ENCODE measurements around the gene FBXL7. TPM values are rescaled to one million over a fixed set of nuclear protein-coding genes. Genes with fewer than 3 reads are reported as not detected.

FBXL7 gene
- polyA plus RNA-seq, 1 donor (not counting 4 experiments of a cell fraction or from before 2014, with no cell fraction given) = 0.22 TPM

DNA sequence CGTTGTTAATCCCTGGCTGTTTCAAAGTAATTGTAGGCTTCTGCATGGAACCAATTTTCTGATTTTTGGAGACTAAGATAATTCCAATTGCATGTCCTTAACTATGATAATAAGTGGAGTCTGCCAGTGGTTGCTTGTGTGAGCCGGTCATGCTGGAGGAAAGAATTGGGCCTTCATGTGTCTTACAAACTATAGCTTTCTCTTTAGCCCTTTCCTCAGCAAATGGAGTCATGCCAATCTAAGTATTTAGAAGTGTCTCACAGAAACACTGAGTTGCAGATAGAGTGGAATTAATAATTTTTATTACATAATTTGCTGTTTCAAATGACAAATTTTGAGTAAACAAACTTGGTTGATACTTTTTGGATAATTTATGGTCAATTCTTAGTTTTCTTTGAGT lies 200.4 kb downstream of the FBXL7 start:
- Histone ChIP-seq H3K27ac (ENCODE audit: control insufficient read depth, insufficient read depth, low read length) (no peak overlapping the region), H4K20me1 (ENCODE audit: control insufficient read depth, extremely low read depth, insufficient read depth, low read length) (no peaks in the 10 kb centered on the region), H2AFZ (ENCODE audit: control insufficient read depth, low read length) (no peak overlapping the region), H3K36me3 (ENCODE audit: control insufficient read depth in 2 of 2, extremely low read depth in 1 of 2, insufficient read depth in 2 of 2, low read length in 2 of 2) (no peaks in the 10 kb centered on the region), H3K4me1 (ENCODE audit: control insufficient read depth, extremely low read depth, insufficient read depth, low read length) (no peaks in the 10 kb centered on the region), H3K9ac (ENCODE audit: control insufficient read depth, extremely low read depth, insufficient read depth, low read length) (no peak overlapping the region), H3K4me3 (ENCODE audit: control insufficient read depth in 2 of 3, extremely low read depth in 1 of 3, insufficient read depth in 2 of 3, low read depth in 1 of 3, low read length in 3 of 3) (no peak overlapping the region), H3K9me3 (ENCODE audit: control insufficient read depth, low read depth, low read length) (no peaks in the 10 kb centered on the region), H3K79me2 (ENCODE audit: control insufficient read depth, insufficient read depth, low read length) (no peaks in the 10 kb centered on the region), H3K27me3 (ENCODE audit: control insufficient read depth, extremely low read depth, insufficient read depth, low read length) (no peaks in the 10 kb centered on the region), H3K9me1 (ENCODE audit: control insufficient read depth, extremely low read depth, insufficient read depth, low read length) (no peaks in the 10 kb centered on the region), H3K4me2 (ENCODE audit: control insufficient read depth, extremely low read depth, insufficient read depth, low read depth, low read length) (no peak overlapping the region)
- dilution Hi-C loops (cut with MboI; ENCODE audit: extremely low pct_ligation_motif_present, low sequenced_read_pairs) = no loop called here
- no peak for DNase-seq (ENCODE audit: low read depth, low spot score)
- no peak for TF ChIP-seq EZH2 (IDR thresholded peaks at IDR 0.05; ENCODE audit: low read length)
- TF ChIP-seq, protein P1, sequence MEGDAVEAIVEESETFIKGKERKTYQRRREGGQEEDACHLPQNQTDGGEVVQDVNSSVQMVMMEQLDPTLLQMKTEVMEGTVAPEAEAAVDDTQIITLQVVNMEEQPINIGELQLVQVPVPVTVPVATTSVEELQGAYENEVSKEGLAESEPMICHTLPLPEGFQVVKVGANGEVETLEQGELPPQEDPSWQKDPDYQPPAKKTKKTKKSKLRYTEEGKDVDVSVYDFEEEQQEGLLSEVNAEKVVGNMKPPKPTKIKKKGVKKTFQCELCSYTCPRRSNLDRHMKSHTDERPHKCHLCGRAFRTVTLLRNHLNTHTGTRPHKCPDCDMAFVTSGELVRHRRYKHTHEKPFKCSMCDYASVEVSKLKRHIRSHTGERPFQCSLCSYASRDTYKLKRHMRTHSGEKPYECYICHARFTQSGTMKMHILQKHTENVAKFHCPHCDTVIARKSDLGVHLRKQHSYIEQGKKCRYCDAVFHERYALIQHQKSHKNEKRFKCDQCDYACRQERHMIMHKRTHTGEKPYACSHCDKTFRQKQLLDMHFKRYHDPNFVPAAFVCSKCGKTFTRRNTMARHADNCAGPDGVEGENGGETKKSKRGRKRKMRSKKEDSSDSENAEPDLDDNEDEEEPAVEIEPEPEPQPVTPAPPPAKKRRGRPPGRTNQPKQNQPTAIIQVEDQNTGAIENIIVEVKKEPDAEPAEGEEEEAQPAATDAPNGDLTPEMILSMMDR (optimal IDR thresholded peaks at IDR 0.05 in 1 of 3, IDR thresholded peaks at IDR 0.05 in 1 of 3, conservative IDR thresholded peaks at IDR 0.05 in 1 of 3; ENCODE audit: extremely low read depth in 1 of 3, insufficient read depth in 2 of 3, low read length in 3 of 3) = no peak
- no peak for FAIRE-seq

GRCh38 chr5:15702102-15702501 lies 202.1 kb downstream of the FBXL7 start:
- no peaks in the 10 kb centered on the region for H3K9me1 ChIP-seq (ENCODE audit: control insufficient read depth, extremely low read depth, insufficient read depth, low read length)
- DNase-seq (ENCODE audit: low read depth, low spot score) (no peak), FAIRE-seq (no peak)
- dilution Hi-C loops (cut with MboI; ENCODE audit: extremely low pct_ligation_motif_present, low sequenced_read_pairs) = no loop called here
- no peaks in the 10 kb centered on the region for H3K79me2 ChIP-seq (ENCODE audit: control insufficient read depth, insufficient read depth, low read length)
- H3K27me3 ChIP-seq (ENCODE audit: control insufficient read depth, extremely low read depth, insufficient read depth, low read length) = no peaks in the 10 kb centered on the region
- TF ChIP-seq, protein P1 (optimal IDR thresholded peaks at IDR 0.05 in 1 of 3, IDR thresholded peaks at IDR 0.05 in 1 of 3, conservative IDR thresholded peaks at IDR 0.05 in 1 of 3; ENCODE audit: extremely low read depth in 1 of 3, insufficient read depth in 2 of 3, low read length in 3 of 3) = no peak
- no peak for TF ChIP-seq EZH2 (IDR thresholded peaks at IDR 0.05; ENCODE audit: low read length)
- no peak overlapping the region for H2AFZ ChIP-seq (ENCODE audit: control insufficient read depth, low read length)
- no peaks in the 10 kb centered on the region for H3K4me1 ChIP-seq (ENCODE audit: control insufficient read depth, extremely low read depth, insufficient read depth, low read length)
- H3K9me3 ChIP-seq (ENCODE audit: control insufficient read depth, low read depth, low read length) = no peaks in the 10 kb centered on the region
- H3K36me3 ChIP-seq (ENCODE audit: control insufficient read depth in 2 of 2, extremely low read depth in 1 of 2, insufficient read depth in 2 of 2, low read length in 2 of 2) = no peaks in the 10 kb centered on the region
- H3K4me2 ChIP-seq (ENCODE audit: control insufficient read depth, extremely low read depth, insufficient read depth, low read depth, low read length) = no peak overlapping the region
- no peak overlapping the region for H3K9ac ChIP-seq (ENCODE audit: control insufficient read depth, extremely low read depth, insufficient read depth, low read length)
- H3K27ac ChIP-seq (ENCODE audit: control insufficient read depth, insufficient read depth, low read length) = no peak overlapping the region
- no peak overlapping the region for H3K4me3 ChIP-seq (ENCODE audit: control insufficient read depth in 2 of 3, extremely low read depth in 1 of 3, insufficient read depth in 2 of 3, low read depth in 1 of 3, low read length in 3 of 3)
- H4K20me1 ChIP-seq (ENCODE audit: control insufficient read depth, extremely low read depth, insufficient read depth, low read length) = no peaks in the 10 kb centered on the region
